Keratinocyte (primary cell): ENCODE data around the gene TMEM132D. TPM values are rescaled to one million over a fixed set of nuclear protein-coding genes. Genes with fewer than 3 reads are reported as not detected.

Source experiments
- DNase-seq: peaks from one replicate; pipeline ENCODE4 v3.0.0-alpha.2; 2011; ENCODE audit warnings: low read depth, missing footprints, low spot score
- FAIRE-seq: peaks from 2 replicates; lab custom pipeline; 2011; peaks lifted over from hg19 to GRCh38; lab: Jason Lieb, UNC
- H2AFZ ChIP-seq: 2 replicates; pipeline ENCODE4 v1.6.0; 2012; ENCODE audit warnings: low read length, control low read depth, inconsistent platforms; ENCODE audit not compliant: control insufficient read depth
- H3K27ac ChIP-seq: 2 replicates; pipeline ENCODE4 v1.5.1; 2011; ENCODE audit warnings: low read length; ENCODE audit not compliant: control insufficient read depth, insufficient read depth
- H3K27me3 ChIP-seq: 3 replicates; pipeline ENCODE4 v1.6.0; 2011; ENCODE audit warnings: low read length; ENCODE audit not compliant: control insufficient read depth, insufficient read depth; ENCODE audit errors: extremely low read depth
- H3K36me3 ChIP-seq, 2 experiments: 2 replicates in 1 of 2; 3 replicates in 1 of 2; pipeline ENCODE4 v1.5.1; 2011; ENCODE audit warnings: low read length in 2 of 2, mild to moderate bottlenecking in 1 of 2; ENCODE audit not compliant: control insufficient read depth in 2 of 2, insufficient read depth in 2 of 2; ENCODE audit errors: extremely low read depth in 1 of 2
- H3K4me1 ChIP-seq: 3 replicates; pipeline ENCODE4 v1.5.1; 2011; ENCODE audit warnings: low read length; ENCODE audit not compliant: control insufficient read depth, insufficient read depth; ENCODE audit errors: extremely low read depth
- H3K4me2 ChIP-seq: 3 replicates; pipeline ENCODE4 v1.6.0; 2011; ENCODE audit warnings: low read depth, low read length; ENCODE audit not compliant: control insufficient read depth, insufficient read depth; ENCODE audit errors: extremely low read depth
- H3K4me3 ChIP-seq, 3 experiments: fragments of 200-600 bp in 1 of 3; sonication (generic) in 1 of 3; 2 replicates in 2 of 3; 3 replicates in 1 of 3; pipeline ENCODE4 v1.5.1; 2011 to 2016; ENCODE audit warnings: low read length in 3 of 3, mild to moderate bottlenecking in 3 of 3, control low read depth in 2 of 3, inconsistent platforms in 1 of 3, low read depth in 1 of 3, mixed read lengths in 1 of 3, mixed run types in 1 of 3, moderate library complexity in 1 of 3; ENCODE audit not compliant: control insufficient read depth in 2 of 3, insufficient read depth in 2 of 3; ENCODE audit errors: extremely low read depth in 1 of 3
- H3K79me2 ChIP-seq: 2 replicates; pipeline ENCODE4 v1.6.0; 2012; ENCODE audit warnings: low read length; ENCODE audit not compliant: control insufficient read depth, insufficient read depth
- H3K9ac ChIP-seq: 3 replicates; pipeline ENCODE4 v1.6.0; 2011; ENCODE audit warnings: low read length; ENCODE audit not compliant: control insufficient read depth, insufficient read depth; ENCODE audit errors: extremely low read depth
- H3K9me1 ChIP-seq: 3 replicates; pipeline ENCODE4 v1.6.0; 2011; ENCODE audit warnings: low read length; ENCODE audit not compliant: control insufficient read depth, insufficient read depth; ENCODE audit errors: extremely low read depth
- H3K9me3 ChIP-seq: 2 replicates; pipeline ENCODE4 v1.5.1; 2012; ENCODE audit warnings: low read depth, low read length; ENCODE audit not compliant: control insufficient read depth
- H4K20me1 ChIP-seq: 3 replicates; pipeline ENCODE4 v1.6.0; 2011; ENCODE audit warnings: low read length; ENCODE audit not compliant: control insufficient read depth, insufficient read depth; ENCODE audit errors: extremely low read depth
- CTCF ChIP-seq, 3 experiments: IDR thresholded peaks in 1 of 3; conservative IDR thresholded peaks in 1 of 3; optimal IDR thresholded peaks in 1 of 3; 2 replicates in 2 of 3; 3 replicates in 1 of 3; pipeline versions ENCODE3 to v1.5.1; 2011; ENCODE audit warnings: low read length in 3 of 3, mild to moderate bottlenecking in 3 of 3, moderate library complexity in 2 of 3, control low read depth in 1 of 3, inconsistent platforms in 1 of 3; ENCODE audit not compliant: insufficient read depth in 2 of 3; ENCODE audit errors: extremely low read depth in 1 of 3
- EZH2 ChIP-seq: IDR thresholded peaks from one replicate; pipeline ENCODE4 v1.6.1; 2012; ENCODE audit warnings: inconsistent platforms, mild to moderate bottlenecking, low read length, moderate library complexity
- dilution Hi-C: fragments of 300-500 bp; cut with MboI; formaldehyde crosslinking; loops from one replicate; pipeline ENCODE4 v1.7.0; 2020; ENCODE audit warnings: low sequenced_read_pairs; ENCODE audit not compliant: extremely low pct_ligation_motif_present
- polyA plus RNA-seq, 5 experiments: library from polyadenylated mRNA; depleted of rRNA in 3 of 5; stranded (reverse) in 3 of 5; stranded (forward) in 1 of 5; unstranded in 1 of 5; fragments of >200 nt; gene quantifications; 1 replicate in 1 of 5; 2 replicates in 3 of 5; 3 replicates in 1 of 5; pipeline versions ENCODE4 v1.2.1 to v1.2.3, GENCODE V29; 2011 to 2012; ENCODE audit warnings: missing spikeins in 2 of 5, low read depth in 1 of 5, low replicate concordance in 1 of 5

The TMEM132D gene
- polyA plus RNA-seq, 1 donor (not counting 4 experiments of a cell fraction or from before 2014, with no cell fraction given) = not detected

- H3K27ac ChIP-seq = no peak overlapping the region
- no peaks in the 10 kb centered on the region for H3K9me1 ChIP-seq
- DNase-seq (no peak), FAIRE-seq (no peak)
- no peaks in the 10 kb centered on the region for H4K20me1 ChIP-seq
- no peak overlapping the region for H3K4me3 ChIP-seq
- H2AFZ ChIP-seq = no peak overlapping the region
- TF ChIP-seq EZH2 = no peak
- no peak for TF ChIP-seq CTCF (optimal IDR thresholded peaks at IDR 0.05 in 1 of 3, IDR thresholded peaks at IDR 0.05 in 1 of 3, conservative IDR thresholded peaks at IDR 0.05 in 1 of 3; ENCODE audit: extremely low read depth in 1 of 3, insufficient read depth in 2 of 3, low read length in 3 of 3)
- no peaks in the 10 kb centered on the region for H3K36me3 ChIP-seq
- H3K79me2 ChIP-seq = no peaks in the 10 kb centered on the region
- no peaks in the 10 kb centered on the region for H3K27me3 ChIP-seq
- no peak overlapping the region for H3K4me2 ChIP-seq
- no peak overlapping the region for H3K9ac ChIP-seq
- peaks cover 6% of the 10 kb centered on the region for H3K9me3 ChIP-seq
- no peaks in the 10 kb centered on the region for H3K4me1 ChIP-seq
- dilution Hi-C loops = no loop called here
Observed at GRCh38 chr12:129848876-129849275, 54.9 kb downstream of the TMEM132D start.

GRCh38 chr12:129847063-129847462 lies 56.8 kb downstream of the TMEM132D start:
- no peak overlapping the region for H2AFZ ChIP-seq
- H3K4me3 ChIP-seq = no peak overlapping the region
- H3K9ac ChIP-seq = no peak overlapping the region
- H3K27ac ChIP-seq = no peak overlapping the region
- H3K36me3 ChIP-seq = no peaks in the 10 kb centered on the region
- no peak overlapping the region for H3K4me2 ChIP-seq
- H3K79me2 ChIP-seq = no peaks in the 10 kb centered on the region
- dilution Hi-C loops = no loop called here
- FAIRE-seq (no peak), DNase-seq (no peak)
- no peaks in the 10 kb centered on the region for H3K27me3 ChIP-seq
- H3K4me1 ChIP-seq = no peaks in the 10 kb centered on the region
- H3K9me3 ChIP-seq = peaks cover 2% of the 10 kb centered on the region
- no peaks in the 10 kb centered on the region for H3K9me1 ChIP-seq
- no peak for TF ChIP-seq EZH2
- TF ChIP-seq CTCF (optimal IDR thresholded peaks at IDR 0.05 in 1 of 3, IDR thresholded peaks at IDR 0.05 in 1 of 3, conservative IDR thresholded peaks at IDR 0.05 in 1 of 3; ENCODE audit: extremely low read depth in 1 of 3, insufficient read depth in 2 of 3, low read length in 3 of 3) = no peak
- H4K20me1 ChIP-seq = no peaks in the 10 kb centered on the region
